ENCODE data around the gene STARD9. TPM values are rescaled to one million over a fixed set of nuclear protein-coding genes. Genes with fewer than 3 reads are reported as not detected.
"Not testable (repeated sequence)": the region's sequence is repeated elsewhere in the genome, so short reads cannot be mapped to it uniquely, and the experiment has no call there.

Gene STARD9
- total RNA-seq, 1 experiment from 2014 or later = 0.86 TPM

DNA sequence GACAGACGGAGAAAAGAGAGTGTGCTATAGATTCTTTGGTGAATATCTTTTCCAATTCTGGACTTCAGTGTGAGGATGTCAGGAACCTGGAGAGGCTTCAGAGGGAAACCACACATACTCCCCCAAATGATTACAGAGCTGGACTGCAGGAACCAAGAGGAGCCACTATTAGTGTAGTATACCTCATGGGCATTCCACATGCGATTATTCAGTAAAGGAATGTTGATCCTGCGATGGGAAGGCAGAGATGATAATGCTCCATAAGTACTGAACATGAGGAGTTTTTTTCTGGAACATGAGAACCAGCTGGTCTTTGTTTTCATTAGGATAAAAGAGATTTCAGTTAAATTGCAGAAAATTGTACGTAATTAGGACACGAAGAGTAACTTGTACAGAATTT, 18.7 kb downstream of the STARD9 start:
- POLR2A ChIA-PET = no interaction called here
- BruUV-seq (replicated peaks) = no TSS peak
- H3K4me1 Mint-ChIP-seq (ENCODE audit: low read depth, unreplicated experiment) = no peaks in the 10 kb centered on the region

DNA sequence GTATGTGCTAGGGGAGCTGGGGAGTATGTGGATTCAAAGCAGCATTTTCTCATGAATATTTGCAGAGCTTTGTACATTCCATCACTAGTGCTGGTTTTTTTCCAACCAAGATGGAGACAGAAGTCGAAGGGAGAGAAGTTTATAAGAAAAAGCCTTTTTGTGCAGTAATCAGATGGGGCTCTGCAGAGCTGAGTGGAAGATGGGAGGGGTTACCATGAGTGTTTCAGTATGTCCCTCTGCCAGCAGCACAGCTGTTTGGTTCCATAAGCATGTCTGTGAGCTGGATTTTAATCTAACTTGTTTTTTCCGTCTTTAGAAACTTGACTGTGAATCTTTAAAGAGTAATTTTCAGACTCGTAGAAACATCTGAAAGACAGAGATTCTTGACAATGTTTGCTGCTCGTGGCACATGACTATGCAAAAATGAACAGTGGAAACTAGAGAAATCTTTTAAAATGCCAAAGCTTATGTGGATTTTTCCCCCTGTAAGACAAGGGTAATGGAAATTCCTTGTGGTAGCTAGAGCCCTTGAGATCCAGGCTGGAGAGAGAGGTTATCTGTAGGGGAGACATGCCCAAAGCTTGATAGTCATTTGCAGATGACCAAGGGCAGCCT, 20.3 kb downstream of the STARD9 start:
- H3K36me3 ChIP-seq (ENCODE audit: control insufficient read depth, insufficient read depth, low read length) = no peaks in the 10 kb centered on the region
- Mint-ChIP-seq H3K4me1 (ENCODE audit: low read depth, unreplicated experiment) (no peaks in the 10 kb centered on the region), H3K36me3 (ENCODE audit: insufficient read depth, unreplicated experiment) (no peaks in the 10 kb centered on the region), H3K27ac (ENCODE audit: unreplicated experiment) (no peak overlapping the region), H3K9me3 (ENCODE audit: unreplicated experiment) (no peaks in the 10 kb centered on the region), H3K27me3 (ENCODE audit: insufficient read depth, unreplicated experiment) (no peaks in the 10 kb centered on the region), H3K4me3 (ENCODE audit: unreplicated experiment) (no peak overlapping the region)
- H3K27me3 ChIP-seq (replicated peaks; ENCODE audit: control insufficient read depth, insufficient read depth, low read length) = no peaks in the 10 kb centered on the region
- DNase-seq = no peak
- H3K9me3 ChIP-seq = no peaks in the 10 kb centered on the region
- intact Hi-C loops (cut with micrococcal nuclease; ENCODE audit: unreplicated experiment) = no loop called here
- ChIA-PET POLR2A (no interaction called here), CTCF (no interaction called here)
- no TSS peak for BruUV-seq (replicated peaks)
- peaks cover 3% of the 10 kb centered on the region; the same call in 1 of the 2 replicates for H3K4me1 ChIP-seq
- no peak overlapping the region for H3K4me3 ChIP-seq (ENCODE audit: low read depth, low read length)
- TF ChIP-seq, protein P1, sequence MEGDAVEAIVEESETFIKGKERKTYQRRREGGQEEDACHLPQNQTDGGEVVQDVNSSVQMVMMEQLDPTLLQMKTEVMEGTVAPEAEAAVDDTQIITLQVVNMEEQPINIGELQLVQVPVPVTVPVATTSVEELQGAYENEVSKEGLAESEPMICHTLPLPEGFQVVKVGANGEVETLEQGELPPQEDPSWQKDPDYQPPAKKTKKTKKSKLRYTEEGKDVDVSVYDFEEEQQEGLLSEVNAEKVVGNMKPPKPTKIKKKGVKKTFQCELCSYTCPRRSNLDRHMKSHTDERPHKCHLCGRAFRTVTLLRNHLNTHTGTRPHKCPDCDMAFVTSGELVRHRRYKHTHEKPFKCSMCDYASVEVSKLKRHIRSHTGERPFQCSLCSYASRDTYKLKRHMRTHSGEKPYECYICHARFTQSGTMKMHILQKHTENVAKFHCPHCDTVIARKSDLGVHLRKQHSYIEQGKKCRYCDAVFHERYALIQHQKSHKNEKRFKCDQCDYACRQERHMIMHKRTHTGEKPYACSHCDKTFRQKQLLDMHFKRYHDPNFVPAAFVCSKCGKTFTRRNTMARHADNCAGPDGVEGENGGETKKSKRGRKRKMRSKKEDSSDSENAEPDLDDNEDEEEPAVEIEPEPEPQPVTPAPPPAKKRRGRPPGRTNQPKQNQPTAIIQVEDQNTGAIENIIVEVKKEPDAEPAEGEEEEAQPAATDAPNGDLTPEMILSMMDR (IDR thresholded peaks at IDR 0.05; ENCODE audit: insufficient read depth in 1 of 2, low read depth in 1 of 2, low read length in 1 of 2, severe bottlenecking in 1 of 2, unreplicated experiment in 1 of 2) = no peak

More for the DNA sequence above, 18.7 kb downstream of the STARD9 start:
- no peaks in the 10 kb centered on the region for H3K9me3 ChIP-seq
- intact Hi-C loops (cut with micrococcal nuclease; ENCODE audit: unreplicated experiment) = no loop called here
- CTCF ChIA-PET = no interaction called here
- no peaks in the 10 kb centered on the region for H3K36me3 Mint-ChIP-seq (ENCODE audit: insufficient read depth, unreplicated experiment)
- TF ChIP-seq, protein P1 (IDR thresholded peaks at IDR 0.05; ENCODE audit: insufficient read depth in 1 of 2, low read depth in 1 of 2, low read length in 1 of 2, severe bottlenecking in 1 of 2, unreplicated experiment in 1 of 2) = no peak
- H3K4me3 Mint-ChIP-seq (ENCODE audit: unreplicated experiment) = no peak overlapping the region
- no peak for DNase-seq
- no peaks in the 10 kb centered on the region for H3K27me3 Mint-ChIP-seq (ENCODE audit: insufficient read depth, unreplicated experiment)
- H3K4me1 ChIP-seq = peaks cover 3% of the 10 kb centered on the region; the same call in 1 of the 2 replicates
- no peak overlapping the region for H3K4me3 ChIP-seq (ENCODE audit: low read depth, low read length)
- no peaks in the 10 kb centered on the region for H3K36me3 ChIP-seq (ENCODE audit: control insufficient read depth, insufficient read depth, low read length)
- H3K27ac Mint-ChIP-seq (ENCODE audit: unreplicated experiment) = no peak overlapping the region
- H3K9me3 Mint-ChIP-seq (ENCODE audit: unreplicated experiment) = no peaks in the 10 kb centered on the region
- no peaks in the 10 kb centered on the region for H3K27me3 ChIP-seq (replicated peaks; ENCODE audit: control insufficient read depth, insufficient read depth, low read length)

DNA sequence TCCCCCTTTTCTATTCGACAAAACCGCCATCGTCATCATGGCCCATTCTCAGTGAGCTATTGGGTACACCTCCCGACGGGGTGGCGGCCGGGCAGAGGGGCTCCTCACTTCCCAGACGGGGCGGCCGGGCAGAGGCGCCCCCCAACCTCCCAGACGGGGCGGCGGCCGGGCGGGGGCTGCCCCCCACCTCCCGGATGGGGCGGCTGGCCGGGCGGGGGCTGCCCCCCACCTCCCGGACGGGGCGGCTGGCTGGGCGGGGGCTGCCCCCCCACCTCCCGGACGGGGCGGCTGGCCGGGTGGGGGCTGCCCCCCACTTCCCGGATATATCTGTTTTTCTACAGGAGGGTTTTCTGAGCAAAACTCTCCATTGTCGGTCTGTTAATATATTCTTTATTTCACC, 25.9 kb downstream of the STARD9 start:
- H3K27ac Mint-ChIP-seq (ENCODE audit: unreplicated experiment); H3K4me3 Mint-ChIP-seq (ENCODE audit: unreplicated experiment); H3K36me3 Mint-ChIP-seq (ENCODE audit: insufficient read depth, unreplicated experiment); H3K27me3 Mint-ChIP-seq (ENCODE audit: insufficient read depth, unreplicated experiment); H3K27me3 ChIP-seq (replicated peaks; ENCODE audit: control insufficient read depth, insufficient read depth, low read length); BruUV-seq (replicated peaks); H3K36me3 ChIP-seq (ENCODE audit: control insufficient read depth, insufficient read depth, low read length); H3K4me3 ChIP-seq (ENCODE audit: low read depth, low read length); H3K4me1 Mint-ChIP-seq (ENCODE audit: low read depth, unreplicated experiment); CTCF ChIA-PET; H3K4me1 ChIP-seq; intact Hi-C loops (cut with micrococcal nuclease; ENCODE audit: unreplicated experiment); DNase-seq; H3K9me3 Mint-ChIP-seq (ENCODE audit: unreplicated experiment); H3K9me3 ChIP-seq; POLR2A ChIA-PET: not testable (repeated sequence)
